HUDEP-2 (cell line): ENCODE data around the gene TM4SF4.

Experiments used
- DNase-seq, 76 experiments: peaks; one replicate each; lab custom pipeline; 2025; ENCODE audit not compliant: unreplicated experiment in 76 of 76; lab: John Stamatoyannopoulos, UW

TM4SF4 gene

GRCh38 chr3:149542375-149543312 lies 68.1 kb downstream of the TM4SF4 start:
- DNase-seq, result no peak

- no peak for DNase-seq
Observed at GRCh38 chr3:149545049-149545448, 70.6 kb downstream of the TM4SF4 start.

- DNase-seq, result no peak
Observed at GRCh38 chr3:149547413-149547812, 72.9 kb downstream of the TM4SF4 start.

- no peak for DNase-seq
Observed at GRCh38 chr3:149547954-149548668, 73.6 kb downstream of the TM4SF4 start.

GRCh38 chr3:149548669-149549065 lies 74.2 kb downstream of the TM4SF4 start:
- no peak for DNase-seq

- no peak for DNase-seq
Observed at GRCh38 chr3:149551500-149551899, 77.0 kb downstream of the TM4SF4 start.

- no peak for DNase-seq
Observed at GRCh38 chr3:149552700-149553099, 78.2 kb downstream of the TM4SF4 start.
